Kidney capillary endothelial cell (primary cell): ENCODE data around the gene KAT5.
"Not testable (repeated sequence)": the region's sequence is repeated elsewhere in the genome, so short reads cannot be mapped to it uniquely, and the experiment has no call there.

Experiments
- DNase-seq: peaks from one replicate; pipeline ENCODE4 v3.0.0-alpha.2; 2018; ENCODE audit warnings: low spot score

KAT5 gene

GRCh38 chr11:65711785-65712632, at the start of gene KAT5:
TSS of gene KAT5 (plus strand) at chr11:65712252. CDS start at chr11:65712268, 16 bp downstream.
- peak; percentile 96 for DNase-seq

- DNase-seq: peak; percentile 92
Measured at GRCh38 chr11:65662799-65663638, 49.0 kb upstream of the KAT5 start, which contains the start of gene RELA. TSS of gene RELA (minus strand) at chr11:65662916. CDS start at chr11:65662832, 84 bp downstream.

DNA sequence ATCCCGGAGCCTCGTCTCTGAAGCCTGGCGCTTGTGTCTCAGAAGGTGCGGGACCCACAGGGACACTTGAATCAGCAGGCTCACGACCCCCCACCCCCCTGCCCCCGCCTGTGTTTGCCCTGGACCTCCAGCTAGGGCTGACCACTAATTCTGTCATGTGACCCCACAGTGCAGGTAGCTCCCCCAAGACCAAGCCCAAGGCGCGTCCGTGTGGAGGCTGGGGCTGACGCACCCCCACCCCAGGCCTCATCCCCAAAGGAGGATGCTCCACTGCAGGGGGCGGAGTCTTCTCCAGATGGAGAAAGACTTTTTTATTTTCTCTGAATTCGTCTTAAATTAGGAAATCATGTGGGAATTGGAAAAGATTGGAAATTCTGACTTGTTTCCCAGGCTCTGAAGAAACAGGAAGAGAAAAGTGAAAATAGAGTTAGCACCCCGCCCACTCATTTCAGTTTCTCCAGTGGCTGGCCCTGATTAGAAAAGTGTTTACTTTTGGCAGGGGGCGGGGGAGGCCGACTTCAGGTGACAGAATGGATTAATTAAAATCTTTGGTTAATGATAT, 48.3 kb upstream of the KAT5 start:
- DNase-seq: no peak

- DNase-seq: no peak
Measured at GRCh38 chr11:65672180-65672860, 39.7 kb upstream of the KAT5 start.

DNA sequence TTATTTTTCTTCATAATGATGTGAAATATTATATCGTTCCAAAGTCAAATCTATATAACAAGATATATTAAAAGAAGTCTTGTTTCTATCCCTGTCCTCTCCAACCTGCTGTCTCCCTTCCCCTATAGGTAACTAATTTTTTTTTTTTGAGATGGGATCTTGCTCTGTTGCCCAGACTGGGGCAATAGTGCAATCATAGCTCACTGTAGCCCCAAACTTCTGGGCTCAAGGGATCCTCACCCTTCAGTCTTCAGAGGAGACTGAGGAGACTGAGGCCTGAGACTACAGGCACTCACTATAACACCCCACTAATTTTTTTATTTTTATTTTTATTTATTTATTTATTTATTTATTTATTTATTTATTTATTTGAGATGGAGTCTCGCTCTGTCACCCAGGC, 39.1 kb upstream of the KAT5 start:
- no peak for DNase-seq

DNA sequence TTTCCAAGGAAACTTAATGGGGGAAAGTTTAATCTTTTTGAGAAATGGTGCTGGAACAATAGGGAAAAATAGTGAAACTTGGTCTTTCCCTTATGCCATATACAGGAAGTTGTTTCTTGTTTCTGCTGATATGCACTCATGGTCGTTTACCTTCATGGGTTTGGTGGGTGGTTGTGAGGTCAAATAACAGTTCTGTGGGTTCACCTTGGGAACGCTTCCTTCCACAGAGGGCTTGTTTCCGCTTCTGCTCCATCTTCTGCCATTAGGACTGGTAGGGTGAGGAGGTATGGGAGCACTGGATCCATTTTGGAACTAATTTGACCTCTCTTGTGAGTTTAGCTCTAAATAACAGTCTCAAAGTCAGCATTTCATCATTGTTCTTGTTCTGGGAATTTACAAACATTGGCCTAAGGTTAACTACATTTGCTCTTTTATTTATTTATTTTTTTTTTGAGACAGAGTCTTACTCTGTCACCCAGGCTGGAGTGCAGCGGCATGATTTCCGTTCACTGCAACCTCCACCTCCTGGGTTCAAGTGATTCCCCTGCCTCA, 31.8 kb upstream of the KAT5 start:
- DNase-seq: no peak

DNA sequence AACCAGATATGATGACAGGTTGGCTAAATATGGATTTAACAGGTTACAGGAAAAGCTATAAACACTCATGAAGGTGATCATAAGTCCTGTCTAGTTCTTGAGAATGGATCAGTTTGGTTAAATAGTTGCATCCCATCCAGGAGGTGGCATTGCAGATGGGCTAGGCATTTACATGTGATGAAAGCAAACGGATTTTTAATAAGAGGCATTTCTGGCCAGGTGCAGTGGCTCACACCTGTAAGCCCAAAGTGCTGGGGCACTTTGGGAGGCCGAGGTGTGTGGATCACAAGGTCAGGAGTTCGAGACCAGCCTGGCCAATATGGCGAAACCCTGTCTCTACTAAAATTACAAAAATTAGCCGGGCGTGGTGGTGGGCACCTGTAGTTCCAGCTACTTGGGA, 28.6 kb upstream of the KAT5 start:
- not testable (repeated sequence) for DNase-seq

DNA sequence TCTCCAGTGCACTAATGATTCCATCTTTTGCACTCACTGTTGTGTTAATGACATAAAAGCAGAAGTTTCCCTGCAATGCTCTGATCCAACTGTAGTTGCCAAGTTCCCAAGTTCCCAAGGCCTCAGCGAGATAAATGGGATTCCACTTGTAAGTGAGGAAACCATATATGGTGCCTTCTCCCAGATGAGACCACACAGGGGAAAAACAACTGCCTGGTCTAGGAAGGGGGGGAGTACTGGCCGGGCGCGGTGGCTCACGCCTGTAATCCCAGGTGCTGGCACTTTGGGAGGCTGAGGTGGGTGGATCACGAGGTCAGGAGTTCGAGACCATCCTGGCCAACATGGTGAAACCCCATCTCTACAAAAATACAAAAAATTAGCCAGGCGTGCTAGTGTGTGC, 26.1 kb upstream of the KAT5 start:
- no peak for DNase-seq

DNA sequence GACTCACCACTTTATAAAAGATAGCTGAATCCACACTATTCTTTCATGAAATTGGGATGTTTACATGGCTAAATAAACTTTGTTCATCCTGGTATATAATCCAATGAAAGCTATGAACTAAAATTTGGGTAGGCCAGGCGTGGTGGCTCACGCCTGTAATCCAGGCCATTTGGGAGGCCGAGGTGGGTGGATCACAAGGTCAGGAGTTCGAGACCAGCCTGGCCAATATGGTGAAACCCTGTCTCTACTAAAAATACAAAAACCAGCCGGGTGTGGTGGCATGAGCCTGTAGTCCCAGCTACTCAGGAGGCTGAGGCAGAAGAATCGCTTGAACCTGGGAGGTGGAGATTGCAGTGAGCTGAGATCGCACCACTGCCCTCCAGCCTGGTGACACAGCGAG, 20.2 kb upstream of the KAT5 start:
- DNase-seq: not testable (repeated sequence)

- DNase-seq: no peak
Measured at GRCh38 chr11:65692367-65692766, 19.7 kb upstream of the KAT5 start.

DNA sequence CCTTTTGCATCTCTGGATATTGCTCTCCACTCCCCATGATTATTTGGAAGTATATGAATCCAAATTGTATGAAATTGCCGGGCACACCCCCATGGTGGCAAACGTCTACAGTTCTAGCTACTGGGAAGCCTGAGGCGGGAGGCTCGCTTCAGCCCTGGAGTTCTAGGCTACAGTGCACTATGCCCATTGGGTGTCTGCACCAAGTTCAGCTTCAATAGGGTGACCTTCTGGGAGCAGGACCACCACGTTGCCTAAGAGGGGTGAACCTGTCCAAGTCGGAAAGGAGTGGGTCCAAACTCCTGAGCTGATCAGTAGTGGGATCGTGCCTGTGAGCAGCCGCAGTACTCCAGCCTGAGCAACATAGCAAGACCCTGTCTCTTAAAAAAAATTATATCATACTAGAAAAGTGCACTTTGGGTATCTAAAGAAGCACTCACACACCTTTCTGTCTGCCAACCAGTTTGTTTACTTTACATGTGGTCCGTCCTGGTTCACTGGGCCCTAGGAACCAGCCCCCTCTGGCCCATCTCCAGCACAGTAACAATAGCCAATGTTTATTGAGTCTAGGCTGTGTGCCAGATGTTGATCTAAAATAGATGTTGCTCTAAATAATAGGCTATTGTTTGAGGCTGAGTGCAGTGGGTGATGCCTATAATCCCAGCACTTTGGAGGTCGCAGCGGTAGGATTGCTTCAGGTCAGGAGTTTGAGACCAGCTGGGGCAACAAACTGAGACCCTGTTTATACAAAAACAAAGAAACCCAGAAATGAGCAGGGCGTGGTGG, 16.4 kb upstream of the KAT5 start:
- DNase-seq: peak; percentile 52

DNA sequence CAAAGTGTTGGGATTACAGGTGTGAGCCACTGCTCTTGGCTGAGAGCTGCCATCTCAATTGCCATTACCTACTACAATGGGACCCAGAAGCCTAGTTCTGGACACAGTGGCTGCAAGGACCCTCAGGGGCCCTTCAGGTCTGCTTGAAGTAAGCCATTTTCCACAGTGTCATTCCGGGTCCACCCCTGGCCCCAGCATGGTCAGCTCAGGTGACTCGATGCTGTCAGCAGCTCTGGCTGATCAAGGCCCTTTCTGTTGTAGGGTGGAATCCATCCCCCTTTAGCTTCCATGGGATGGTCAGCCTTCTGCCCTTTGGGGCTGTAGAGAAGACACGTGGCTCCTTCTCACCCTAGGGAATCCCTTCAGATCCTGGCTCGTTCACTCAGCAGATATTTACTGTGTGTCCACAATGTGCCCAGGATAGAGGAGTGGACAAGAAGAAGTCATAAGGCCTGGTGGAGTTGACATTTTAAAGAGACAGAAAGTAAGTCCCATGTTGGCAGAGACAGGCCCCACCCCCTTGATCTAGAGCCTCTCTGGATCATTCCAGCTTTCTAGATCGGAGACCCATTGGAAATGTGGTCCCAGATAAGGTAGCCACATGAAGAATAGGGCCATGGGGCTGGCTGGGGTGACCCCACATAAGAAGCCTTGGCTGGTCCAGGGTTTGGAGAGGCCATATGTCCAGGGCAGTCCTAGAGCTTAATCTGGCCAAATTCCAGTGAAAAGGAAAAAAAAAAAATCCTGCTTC, 15.1 kb upstream of the KAT5 start:
- no peak for DNase-seq

- peak; percentile 82 for DNase-seq
Measured at GRCh38 chr11:65698205-65698604, 13.8 kb upstream of the KAT5 start.

DNA sequence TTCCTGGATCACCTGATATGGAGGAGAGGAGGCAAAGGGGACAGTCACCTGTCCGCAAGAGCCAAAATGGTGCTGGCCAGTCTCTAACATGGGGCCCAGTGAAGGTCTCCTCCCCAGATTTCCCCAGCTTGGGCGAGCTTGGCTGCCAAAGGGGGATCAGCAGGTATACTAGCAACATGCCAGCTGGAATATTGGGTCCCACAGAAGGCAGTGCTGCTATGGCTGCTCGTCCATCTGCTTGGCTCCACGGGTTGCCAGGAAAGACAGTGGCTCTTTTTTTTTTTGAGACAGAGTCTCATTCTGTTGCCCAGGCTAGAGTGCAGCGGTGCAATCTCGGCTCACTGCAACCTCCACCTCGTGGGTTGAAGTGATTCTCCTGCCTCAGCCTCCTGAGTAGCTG, 12.7 kb upstream of the KAT5 start:
- DNase-seq: no peak

DNA sequence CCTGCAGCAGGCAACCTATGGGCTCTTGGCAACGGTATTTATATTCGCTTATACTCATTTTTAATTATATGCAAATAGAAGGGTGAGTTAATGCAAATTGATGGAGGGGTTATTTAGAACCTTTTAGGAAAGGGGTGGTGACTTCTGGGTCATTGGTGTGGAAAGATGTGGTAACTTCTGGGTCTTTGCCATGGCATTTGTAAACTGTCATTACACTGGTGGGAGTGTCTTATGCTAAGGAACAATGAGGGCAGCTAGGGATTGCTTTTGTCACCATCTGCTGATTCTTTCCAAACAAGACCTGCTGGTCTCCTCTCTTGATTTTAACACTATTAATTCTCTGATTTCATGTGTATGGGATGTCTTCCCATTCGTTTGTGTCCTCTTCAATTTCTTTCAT, 11.7 kb upstream of the KAT5 start:
- DNase-seq: no peak

DNA sequence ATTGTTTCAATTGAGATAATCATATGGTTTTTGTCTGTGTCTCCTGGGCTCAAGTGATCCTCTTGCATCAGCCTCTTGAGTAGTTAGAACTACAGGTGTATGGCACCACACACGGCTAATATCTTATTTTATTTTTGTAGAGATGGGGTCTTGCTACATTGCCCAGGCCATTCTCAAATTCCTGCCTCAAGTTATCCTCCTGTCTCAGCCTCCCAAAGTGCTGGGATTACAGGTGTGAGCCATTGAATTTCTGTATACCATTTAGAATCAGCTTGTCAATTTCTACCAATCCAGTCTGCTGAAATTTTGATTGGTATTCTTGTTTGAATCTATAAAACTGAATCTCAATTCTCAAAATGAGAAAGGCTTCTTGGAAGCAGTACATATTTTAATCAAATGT, 10.4 kb upstream of the KAT5 start:
- no peak for DNase-seq

DNA sequence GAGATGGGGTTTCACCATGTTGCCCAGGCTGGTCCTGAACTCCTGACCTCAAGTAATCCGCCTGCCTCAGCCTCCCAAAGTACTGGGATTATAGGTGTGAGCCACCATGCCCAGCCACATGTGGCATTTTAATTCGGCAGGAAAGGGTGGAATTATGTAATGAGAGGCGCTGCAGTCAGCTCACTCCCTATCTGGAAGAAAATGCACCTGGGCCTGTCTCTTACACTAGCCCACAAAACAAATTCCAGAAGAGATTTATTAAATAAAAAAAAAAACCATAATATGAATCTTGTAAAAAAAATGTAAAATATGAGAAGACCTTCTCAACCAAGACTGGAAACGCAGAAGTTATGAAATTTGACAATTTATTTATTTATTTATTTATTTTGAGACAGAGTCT, 8.2 kb upstream of the KAT5 start:
- no peak for DNase-seq

GRCh38 chr11:65706303-65706763, 5.7 kb upstream of the KAT5 start:
- DNase-seq: not testable (repeated sequence)

DNA sequence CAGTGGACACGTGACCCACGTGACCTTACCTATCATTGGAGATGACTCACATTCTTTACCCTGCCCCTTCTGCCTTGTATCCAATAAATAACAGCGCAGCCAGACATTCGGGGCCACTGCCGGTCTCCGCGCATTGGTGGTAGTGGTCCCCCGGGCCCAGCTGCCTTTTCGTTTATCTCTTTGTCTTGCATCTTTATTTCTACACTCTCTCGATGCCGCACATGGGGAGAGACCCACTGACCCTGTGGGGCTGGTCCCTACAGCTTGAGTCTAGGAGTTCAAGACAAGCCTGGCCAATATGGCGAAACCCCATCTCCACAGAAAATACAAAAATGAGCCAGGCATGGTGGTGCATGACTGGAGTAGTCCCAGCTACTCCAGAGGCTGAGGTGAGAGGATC, 5.0 kb upstream of the KAT5 start:
- not testable (repeated sequence) for DNase-seq

DNA sequence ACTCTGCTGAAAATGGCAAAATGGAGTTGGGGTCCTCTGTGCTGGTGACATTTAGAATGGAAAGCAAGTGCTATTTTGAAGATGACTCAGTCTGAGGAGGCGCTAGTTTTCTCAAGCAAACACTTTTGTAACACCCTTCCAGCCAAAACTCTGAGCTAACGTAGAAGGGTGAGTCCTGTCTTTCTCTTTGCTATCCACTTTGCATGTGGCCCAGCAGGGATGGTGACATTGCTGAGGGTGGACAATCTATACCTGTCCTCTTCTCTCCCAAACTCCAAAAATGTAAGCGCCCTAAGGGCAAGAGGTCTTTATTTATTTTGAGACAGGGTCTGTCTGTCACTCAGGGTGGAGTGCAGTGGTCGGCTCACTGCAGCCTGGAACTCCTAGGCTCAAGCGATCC, 3.6 kb upstream of the KAT5 start:
- DNase-seq: no peak
